HK-2 (cell line): ENCODE results near the gene LYZL4.

ENCODE experiments used
- DNase-seq: peaks from one replicate; pipeline ENCODE4 v3.0.0-alpha.2; 2018; ENCODE audit not compliant: unreplicated experiment

Gene LYZL4

GRCh38 chr3:42428830-42429229 lies 18.4 kb upstream of the LYZL4 start:
- no peak for DNase-seq

- no peak for DNase-seq
Observed at GRCh38 chr3:42425736-42426407, 15.5 kb upstream of the LYZL4 start.

DNA sequence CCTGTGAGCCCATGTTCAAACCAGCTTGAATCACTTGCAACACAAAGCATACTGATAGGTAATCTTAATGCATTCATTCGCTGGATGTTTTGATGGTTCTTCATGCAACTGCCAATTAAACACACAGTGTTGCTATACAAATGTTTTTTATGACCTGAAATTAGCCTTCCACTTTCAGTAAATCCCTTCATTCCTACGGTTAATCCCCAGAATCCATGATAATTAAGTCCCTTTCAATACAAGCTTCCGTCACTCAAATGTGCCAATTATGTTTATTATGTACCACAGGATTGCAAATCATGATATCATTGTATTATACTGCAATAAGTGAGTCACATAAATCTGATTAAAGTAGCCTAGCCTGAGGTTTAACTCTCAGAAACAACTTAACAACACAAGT lies 14.5 kb upstream of the LYZL4 start:
- DNase-seq: no peak

- DNase-seq: no peak
Observed at GRCh38 chr3:42421818-42422796, 11.7 kb upstream of the LYZL4 start.

GRCh38 chr3:42419563-42419962 lies 9.2 kb upstream of the LYZL4 start:
- DNase-seq: no peak

DNA sequence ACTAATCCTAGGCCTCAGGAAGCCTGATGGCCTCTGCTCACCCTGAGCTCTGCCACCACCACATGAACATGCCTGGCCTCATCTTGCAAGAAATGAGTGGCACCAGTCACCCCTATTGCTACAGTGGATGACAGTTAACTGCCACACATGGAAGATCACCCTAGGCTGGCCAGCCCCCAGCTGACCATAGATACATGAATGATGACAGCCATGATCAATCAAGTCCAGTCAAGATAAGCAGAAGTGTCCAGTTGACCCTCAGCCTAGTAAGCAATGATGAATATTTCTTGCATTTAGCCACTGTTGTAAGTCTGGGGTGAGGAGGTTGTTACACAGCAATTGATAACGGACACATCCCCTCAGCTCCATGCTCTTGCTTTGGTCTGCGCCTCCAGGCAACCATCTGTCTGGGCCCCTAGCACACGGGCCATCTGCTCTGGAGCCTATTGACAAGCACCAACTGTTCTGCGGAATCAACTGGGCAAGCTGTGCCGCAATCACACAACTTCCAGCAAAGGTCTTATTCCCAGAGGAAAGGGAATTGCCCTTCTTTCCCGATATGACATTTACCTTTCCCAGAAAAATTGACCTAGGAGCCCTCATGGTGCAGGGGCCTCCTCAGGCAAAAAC lies 2.2 kb upstream of the LYZL4 start:
- DNase-seq: no peak

DNA sequence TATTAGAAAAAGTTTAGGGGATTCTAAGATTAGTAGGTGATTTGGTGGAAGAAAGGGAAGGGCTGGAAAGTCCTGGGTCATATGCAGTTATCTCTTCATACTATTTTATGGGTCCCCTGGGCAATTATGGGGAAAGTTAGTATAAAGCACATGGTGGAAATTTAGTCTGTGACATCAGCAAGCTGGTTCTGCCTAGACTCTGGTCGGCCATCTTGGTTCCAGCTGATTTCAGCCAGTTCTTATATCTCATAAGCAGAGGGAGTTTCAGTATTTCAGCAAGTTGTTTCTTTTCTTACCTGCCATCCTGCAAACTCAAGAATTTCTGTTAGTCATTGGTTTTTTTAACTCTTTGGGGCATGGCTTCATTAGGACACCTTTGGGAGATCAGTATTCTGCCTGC lies 1.0 kb upstream of the LYZL4 start:
- DNase-seq: no peak

GRCh38 chr3:42408156-42408555 lies 2.3 kb downstream of the LYZL4 start:
- DNase-seq: no peak

GRCh38 chr3:42406727-42407450 lies 3.5 kb downstream of the LYZL4 start:
- no peak for DNase-seq

GRCh38 chr3:42405857-42406256 lies 4.6 kb downstream of the LYZL4 start:
- no peak for DNase-seq

- DNase-seq: no peak
Observed at GRCh38 chr3:42403737-42404136, 6.7 kb downstream of the LYZL4 start.

GRCh38 chr3:42402394-42403096 lies 7.9 kb downstream of the LYZL4 start:
- no peak for DNase-seq

DNA sequence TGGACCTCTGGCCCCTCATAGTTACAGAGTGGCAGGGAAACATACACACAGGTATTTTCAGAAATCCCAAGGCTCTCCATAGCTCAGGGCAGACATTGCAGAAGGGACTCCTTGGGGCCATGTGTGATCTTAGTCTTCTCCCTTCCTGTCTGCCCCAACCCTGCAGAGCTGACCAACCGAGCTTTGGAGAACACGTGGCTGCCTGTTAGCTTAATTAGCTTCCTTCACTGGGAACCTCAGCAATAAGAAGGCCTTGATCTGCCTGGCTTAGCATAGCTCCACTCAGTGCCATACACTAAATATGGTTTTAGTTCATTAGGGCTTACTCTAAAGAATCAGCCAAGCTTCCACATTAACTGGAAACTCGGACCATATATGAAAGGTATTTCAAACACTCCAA lies 12.3 kb downstream of the LYZL4 start:
- DNase-seq: no peak

GRCh38 chr3:42397644-42398043 lies 12.8 kb downstream of the LYZL4 start:
- no peak for DNase-seq

DNA sequence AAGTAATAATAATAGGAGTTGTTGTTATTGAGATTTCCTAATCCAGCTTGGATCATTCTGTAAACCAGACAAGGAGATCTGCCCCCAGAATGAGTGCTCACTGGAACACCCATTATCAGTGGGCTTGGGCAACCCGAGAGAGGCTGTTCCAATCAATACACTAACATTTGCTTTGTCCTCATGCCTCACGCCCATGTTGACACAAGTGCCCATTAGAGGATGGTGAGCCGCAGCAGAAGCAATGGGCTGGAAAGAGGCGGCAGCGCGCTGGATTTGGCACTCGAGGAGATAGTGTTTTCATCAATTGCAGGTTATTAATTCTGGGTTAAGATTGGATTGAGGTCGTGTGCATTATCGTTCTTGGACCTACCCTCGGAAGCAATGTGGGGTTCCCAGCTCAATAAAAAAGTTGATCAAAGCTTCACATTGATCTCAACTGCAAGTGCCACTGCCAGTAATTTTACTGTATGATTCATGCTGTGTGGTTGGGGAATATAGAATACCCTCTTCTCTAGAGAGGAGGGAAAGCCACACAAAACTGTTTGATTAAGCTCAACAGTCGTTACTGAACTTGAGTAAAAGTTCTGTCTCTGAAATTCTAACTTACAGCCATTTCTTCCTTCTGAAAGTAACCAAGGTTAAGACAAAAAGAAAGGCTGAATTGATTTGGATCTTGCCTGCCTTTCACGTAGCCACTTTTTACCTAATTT lies 15.7 kb downstream of the LYZL4 start:
- no peak for DNase-seq

DNA sequence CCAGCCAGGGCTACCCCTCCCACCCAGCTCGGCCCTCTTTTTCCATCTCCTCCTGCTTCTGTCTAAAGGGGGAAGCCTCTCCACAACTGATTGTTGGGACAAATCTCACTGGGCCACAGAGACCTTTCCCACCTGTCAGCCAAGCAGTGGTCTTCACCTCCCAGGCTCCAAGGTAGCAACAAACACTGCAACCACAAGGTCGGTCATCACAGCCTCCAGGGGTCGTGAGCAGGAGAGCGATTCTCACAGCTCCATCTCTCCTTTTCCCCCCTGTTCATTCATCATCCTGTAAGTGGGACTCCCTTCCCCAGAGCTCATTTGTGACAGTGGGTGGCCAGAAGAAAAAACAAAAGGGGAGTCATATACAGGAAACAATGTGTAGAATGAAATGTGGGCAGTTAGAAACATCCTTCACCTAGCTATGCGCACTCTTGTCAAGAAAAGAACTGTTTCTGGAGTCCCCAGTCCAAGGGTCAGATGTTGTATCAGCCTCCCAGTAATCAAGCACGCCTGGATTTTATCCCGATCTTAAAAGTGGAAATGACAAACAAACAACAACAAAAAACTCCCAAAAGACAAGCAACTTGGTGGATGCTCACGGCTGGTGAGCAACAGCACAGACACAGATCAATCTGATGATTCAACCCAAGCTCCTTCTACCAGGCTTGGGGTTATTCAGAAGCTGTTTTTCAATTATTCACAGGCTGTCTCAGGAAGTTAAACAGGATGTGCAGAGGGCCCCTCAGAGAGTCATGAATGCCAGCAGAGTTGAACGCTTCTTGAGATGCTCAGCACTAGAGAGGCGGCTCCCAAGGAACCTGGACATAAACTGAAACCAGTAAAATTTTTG lies 22.4 kb downstream of the LYZL4 start:
- DNase-seq: no peak

GRCh38 chr3:42381551-42382082 lies 28.8 kb downstream of the LYZL4 start:
- no peak for DNase-seq

GRCh38 chr3:42377681-42378080 lies 32.7 kb downstream of the LYZL4 start:
- no peak for DNase-seq

- DNase-seq: peak; percentile 6
Observed at GRCh38 chr3:42376344-42376798, 34.0 kb downstream of the LYZL4 start.
